GM03348 (cell line): ENCODE data around the gene TRAF1.

Source experiments
- DNase-seq: peaks from one replicate; pipeline ENCODE4 v3.0.0; 2012; ENCODE audit warnings: low spot score

Gene TRAF1

DNA sequence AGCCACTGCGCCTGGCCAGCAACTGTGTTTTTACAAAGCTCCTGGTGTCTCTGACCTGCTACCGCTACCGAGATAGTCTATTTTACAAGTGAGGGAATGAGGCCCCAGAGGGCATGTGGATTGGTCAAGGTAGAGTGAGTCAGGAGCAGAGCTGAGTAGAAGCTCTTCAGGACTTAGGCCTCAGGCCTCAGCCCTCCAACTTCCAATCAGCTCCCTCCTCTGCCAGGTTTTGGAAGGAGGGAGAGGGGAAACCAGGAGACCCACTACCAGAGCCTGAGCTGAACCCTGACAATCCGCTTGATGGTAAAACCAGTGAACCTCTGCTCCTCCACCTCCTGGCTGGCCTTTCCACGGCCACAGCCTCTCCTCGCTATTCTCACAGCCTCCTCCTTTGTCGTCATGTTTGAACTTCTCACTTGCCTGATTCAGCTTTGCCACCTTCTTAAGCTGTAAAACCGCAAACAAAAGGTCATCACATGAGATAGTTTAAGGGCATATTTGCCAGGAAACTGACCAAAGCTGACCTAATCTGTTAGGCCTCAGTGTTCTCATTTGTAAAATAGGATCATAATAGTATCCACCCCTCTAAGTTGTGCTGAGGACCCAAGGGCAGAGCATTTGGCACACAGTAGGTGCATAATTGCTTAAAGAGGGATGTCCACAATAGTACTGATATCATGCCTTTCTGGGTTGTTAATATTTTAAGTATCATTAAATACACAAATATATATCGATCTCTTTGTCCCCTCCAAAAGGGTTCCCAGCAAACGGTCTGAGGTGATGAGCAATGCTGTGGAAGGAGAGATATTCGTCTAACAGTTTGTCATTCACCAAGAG is 1.7 kb downstream of the TRAF1 start:
- DNase-seq = no peak

DNA sequence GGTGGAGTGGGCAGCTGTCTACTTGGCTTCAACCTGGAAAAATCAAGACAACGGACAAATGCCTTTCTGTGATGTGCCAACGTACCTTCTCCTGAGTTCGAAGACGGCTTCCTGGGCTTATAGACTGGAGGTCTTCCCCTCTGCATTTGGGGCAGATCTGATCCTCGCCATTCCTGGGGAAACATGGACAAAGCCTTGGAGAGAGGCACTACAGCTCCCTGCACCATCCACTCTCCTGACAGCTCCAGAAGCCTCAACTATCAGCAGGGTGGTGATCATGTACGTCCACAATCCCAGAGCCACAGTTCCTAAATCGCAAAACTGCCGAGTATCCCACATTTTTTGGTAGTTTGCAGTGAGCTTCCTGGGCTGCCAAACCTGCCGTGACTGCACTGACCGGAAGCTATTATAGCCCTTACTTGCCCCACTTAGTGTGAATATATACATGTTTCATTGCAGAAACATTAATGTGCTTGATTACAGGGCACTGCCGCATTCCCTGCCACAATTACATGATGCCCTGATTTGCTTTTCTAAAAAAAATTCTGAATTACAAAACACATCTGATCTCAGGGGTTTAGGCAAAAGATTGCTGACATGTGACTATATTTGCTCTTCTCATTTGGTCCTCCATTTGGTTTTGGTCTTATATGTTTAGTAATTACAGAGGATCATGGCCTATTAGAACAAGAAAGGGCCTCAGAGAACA is 2.8 kb downstream of the TRAF1 start:
- DNase-seq = no peak

DNA sequence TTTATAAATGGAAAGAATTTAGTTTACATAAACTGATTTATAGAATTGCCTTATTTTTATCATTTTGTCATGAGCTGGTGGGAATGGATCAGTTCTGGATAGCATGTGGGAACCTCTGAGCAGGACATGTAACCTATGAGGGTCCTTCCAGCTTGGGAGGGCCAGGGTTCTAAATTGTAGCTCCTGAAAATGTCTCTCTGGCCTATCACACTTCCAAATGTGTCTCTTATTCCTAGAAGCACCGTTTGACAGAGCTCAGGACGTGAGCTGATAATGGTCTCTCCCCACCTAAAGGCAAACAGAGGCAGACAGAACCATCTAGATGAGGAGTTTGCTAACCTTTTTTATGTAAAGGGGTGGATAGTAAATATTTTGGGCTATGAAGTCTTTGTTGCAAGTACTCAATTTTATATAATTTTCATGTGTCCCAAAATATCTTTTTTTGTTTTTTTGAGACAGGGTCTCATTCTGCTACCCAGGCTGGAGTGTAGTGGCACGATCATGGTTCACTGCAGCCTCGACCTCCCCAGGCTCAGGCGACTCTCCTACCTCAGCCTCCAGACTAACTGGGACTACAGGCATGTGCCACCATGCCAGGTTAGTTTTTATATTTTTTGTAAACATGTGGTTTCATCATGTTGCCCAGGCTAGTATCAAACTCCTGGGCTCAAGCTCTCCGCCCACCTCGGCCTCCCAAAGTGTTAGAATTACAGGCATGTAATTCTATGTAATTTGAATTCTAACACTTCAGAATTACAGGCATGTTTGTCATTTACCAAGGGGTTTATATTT is 4.0 kb downstream of the TRAF1 start:
- DNase-seq = no peak

DNA sequence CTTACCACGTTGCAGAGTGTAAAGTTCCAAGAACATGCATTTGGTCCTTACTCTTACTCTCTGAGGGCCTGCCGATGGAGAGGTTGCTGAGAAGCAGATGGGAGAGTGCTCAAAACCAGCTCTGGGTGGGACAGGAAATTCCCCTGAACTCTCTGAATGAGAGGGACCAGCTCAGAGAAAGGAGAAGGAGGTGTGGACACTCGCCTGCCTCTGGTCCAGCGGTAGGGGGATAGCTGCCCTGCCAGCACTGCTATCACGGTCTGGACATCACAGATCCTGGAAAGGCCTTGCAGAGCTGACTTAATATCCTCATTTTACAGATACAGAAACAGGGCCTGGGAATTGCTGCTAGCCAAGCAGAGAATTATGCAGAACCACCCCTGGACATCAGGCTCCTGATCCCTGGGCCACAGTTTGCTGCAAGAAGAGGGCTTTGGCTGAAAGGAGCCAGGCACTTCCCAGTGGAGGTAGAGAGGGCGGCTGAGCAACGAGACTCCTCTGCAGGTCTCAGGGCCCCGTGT is 4.9 kb downstream of the TRAF1 start:
- DNase-seq = no peak

DNA sequence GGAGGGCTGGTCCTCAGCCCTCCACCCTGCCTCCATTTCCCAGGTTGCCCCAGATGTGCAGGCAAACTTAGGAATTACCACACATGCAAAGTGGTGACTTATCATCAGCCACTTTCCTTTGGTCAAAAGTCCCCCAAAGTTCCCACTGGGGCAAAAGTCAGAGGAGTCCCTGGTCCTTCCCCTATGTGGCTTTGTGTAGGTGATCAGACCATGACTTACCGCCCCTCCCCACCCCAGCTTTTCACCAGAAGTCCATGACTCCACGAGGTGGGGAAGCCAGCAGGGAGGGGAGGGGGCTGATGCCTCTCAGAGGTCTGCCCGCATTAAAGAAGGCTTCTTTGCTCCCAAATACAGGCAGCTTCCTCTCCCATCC is 5.8 kb downstream of the TRAF1 start:
- DNase-seq = no peak

DNA sequence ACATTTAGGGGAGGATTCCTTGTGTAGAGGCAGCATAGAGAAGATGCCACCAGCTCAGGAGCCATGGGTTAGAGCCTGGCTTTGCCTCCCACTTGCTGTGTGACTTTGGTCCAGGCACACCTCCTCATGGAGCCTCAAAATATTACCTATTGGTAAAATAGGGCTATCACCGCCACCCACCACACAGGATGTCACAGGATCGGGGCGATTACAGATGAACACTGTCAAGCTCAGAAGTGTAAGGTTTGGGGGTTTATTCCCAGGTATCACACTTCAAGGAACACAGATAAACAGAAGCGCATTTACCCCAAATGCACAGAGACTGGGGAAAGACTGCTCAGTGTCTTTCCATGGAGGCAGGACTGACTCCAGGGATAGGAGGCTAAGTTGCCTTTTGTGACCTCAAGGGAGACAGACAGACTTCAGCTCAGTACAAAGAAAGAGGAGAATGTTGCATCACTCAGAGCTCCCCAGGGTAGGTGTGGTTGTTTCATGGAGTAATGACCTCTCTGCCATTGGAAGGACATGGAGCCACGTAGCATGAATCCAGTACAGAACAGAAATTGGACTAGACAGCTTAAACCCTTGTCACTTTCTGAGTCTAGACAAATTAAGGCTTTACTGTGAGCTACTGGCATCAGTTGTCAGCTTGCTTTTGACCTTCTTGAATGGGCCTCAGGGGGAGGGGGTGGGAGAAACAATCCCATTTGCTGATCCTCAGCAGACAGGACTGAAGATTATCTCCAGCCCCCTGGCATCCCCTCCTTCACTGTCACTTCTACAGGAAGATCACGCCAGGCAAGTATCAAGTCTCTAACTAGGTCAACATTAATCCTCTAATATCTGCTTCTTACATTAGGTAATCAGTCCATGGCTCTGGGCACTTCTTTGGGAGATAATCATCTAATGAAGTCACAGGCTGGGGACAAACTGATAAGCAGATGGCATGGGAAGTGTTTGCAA is 6.5 kb downstream of the TRAF1 start:
- DNase-seq = no peak

DNA sequence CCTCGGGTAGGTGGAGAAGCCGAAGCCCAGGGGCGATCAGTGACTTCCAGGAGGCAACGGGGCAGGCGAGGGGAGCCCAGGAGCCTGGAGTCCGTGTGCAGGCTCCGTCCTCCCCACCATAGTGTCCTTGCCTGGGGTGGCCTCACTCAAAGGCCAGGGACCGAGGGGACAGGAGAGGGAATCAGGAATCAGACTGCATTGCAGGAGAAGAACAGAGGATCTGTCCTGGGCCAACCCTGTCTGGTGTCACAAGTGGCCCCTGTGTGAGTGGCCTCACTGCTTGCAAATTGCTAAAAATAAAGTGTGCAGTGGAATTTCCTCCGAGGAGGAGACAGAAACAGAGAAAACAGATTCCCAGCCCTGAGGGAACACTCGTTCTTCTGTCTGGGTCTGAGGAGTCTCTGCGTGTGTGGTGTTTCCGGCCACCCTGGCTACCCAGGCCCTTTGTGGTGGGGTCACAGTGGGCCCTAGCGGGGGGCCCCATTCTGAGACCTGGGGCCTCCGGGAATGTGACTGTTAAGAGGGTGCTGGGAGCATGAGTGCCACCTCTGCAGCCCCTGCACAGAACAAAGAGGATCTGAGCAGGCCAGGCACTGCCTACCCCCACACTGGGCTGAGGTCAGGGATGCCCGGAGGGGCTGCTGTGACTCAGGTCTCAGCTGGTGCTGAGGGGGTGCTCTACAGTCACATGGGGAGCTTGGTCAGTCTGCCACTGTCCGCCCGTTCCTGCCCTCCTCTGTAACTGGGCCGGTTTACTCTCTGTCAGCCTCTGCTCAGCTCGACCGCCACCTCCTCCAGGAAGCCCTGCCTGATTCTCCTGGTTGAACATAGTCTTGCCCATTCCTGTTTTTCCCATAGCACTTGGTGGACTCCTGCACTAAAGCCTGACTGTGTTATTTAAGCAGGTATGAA is 7.4 kb downstream of the TRAF1 start:
- no peak for DNase-seq

DNA sequence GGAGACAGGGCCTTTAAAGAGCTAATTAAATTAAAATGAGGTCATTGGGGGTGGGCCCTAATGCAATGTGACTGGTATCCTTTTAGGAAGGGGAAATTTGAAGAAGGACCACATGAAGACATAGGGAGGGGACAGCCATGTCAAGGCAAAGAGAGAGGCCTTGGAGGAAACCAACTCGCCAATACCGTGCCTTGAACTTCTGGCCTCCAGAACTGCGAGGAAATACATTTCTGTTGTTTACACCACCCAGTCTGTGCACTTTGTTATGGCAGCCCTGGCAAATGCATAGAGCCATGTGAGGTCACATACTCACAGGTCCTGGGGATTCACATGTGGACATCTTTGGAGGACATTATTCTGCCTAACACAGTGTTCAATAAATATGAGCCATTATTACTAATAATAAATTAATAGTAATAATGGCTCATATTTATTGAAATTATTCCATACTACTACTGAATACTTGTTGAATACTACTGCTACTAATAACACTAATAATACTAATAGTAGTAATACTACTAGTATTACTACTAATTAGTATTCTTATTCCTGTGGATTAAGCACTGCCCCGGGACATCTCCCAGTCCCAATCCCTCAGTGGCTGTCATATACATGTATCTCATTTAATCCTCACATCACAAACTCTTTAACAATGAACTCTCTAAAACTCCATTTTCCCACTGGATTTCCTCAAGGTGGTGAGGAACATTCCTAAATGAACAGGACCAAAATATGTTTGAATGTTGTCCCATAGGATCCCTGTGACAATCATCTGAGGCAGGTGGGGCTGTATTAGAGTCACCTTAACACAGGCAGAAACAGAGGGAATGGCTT is 8.4 kb downstream of the TRAF1 start:
- DNase-seq = no peak

DNA sequence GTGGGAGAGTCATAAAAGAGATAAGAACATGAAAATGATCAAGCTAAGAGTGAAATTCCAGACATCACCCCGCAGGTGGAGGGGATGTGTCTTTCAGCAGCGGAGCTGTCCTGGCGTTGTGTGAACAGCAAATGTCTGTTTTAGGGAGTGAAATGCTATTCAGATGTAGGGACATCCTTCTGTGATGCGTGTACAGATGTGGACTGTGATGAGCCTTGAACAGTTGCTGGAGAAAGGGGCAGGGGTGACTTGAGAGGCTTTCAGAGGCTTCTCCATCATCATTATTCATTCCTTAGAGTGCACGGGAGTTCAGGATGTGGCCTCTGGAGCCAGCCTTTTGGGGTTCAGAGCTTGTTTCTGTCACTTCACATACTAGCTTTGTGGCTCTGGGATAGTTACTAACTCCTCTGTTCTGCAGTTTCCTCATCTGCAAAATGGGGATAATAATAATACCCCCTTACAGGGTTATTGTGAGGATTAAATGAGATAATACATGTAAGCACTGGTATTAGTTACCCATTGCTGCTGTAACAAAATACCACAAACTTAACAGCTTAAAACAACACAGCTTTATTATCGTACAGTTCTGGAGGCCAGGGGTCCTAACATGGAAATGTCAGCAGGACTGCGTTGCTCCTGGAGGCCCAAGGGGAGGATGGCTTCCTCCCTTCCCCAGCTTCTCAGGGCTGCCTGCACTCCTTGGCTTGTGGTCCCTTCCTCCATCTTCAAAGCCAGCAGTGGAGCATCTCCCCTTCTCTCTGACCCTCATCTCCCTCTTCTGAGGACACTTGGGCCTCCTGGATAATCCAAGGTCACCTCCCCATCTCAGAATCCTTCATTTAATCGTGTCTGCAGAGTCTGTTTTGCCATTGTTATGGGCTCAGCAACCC is 9.4 kb downstream of the TRAF1 start:
- DNase-seq = no peak

DNA sequence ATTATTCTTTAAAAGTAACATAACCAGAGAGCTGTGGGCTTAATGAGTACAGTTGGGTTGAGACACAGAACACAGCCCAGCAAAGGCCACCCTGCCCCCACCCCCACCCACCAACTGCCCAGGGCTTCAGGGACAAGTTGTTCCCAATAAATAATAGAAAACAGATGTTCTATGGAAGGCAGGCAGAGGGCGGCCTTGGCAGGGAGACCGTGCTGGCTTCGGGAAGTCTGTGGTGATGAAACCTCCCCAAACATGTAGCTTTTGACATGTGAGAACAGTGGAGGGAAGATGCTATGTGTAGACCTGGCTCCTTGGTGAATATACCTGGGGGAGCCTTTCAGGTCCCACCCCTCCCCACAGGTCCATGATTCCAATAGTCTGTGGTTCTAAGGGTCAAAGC is 10.0 kb downstream of the TRAF1 start:
- peak; percentile 82 for DNase-seq

DNA sequence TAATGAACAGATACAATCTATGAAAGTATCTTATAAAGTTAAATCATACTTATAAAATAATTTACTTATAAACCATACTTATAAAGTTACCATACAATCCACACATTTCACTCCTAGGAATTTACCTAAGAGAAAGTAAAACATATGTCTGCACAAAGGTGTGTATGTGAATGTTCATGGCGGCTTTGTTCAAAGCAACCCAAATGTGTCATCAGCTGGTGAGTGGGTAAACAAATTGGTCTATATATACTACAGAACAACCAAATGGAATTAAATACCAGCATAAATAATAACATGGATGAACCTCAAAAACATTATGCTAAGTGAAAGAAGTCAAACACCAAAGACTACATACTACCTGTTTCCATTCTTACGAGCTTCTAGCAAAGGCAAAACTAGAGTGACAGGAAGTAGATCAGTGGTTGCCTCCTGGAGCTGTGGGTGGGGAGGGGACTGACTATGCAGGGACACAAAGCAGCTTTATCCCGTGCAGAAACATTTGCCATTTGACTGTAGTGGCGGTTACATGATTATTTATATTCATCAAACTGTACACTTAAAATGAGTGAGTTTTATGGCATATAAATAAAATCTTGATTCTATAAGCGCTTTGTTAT is 10.6 kb downstream of the TRAF1 start:
- no peak for DNase-seq

DNA sequence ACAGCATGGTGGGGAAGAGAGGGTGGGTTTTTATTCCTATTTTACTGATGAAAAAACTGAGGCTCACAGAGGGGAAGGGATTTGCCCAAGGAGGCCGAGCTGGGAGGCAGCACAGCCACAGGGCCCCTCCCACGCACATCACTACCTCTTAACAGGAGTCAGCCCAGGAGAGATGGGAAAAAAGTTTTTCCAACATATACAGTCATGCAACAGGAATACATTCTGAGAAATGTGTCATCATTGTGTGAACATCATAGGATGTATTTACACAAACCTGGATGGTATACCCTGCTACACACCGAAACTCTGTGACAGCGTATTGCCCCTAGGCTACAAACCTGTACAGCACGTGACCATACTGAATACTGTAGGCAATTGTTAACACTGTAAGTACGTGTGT is 11.6 kb downstream of the TRAF1 start:
- no peak for DNase-seq

DNA sequence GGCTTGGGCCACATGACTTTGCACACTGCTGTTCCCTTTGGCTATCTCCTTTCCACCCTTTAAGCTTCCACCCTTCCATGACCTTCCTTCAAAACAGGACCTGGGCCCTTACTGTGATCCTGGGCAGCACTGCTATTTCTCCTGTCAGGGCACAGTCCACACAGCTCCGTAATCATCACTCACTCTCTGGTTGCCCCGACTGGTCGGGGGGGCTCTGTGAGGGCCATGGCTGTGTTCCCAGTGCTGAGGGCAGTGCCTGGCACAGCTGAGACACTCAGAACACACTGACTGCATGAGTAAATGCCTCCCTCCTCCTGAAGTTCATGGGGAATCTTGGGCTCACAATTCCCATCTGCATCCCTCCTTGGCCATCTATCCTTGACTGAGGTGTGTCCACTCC is 12.2 kb downstream of the TRAF1 start:
- no peak for DNase-seq

DNA sequence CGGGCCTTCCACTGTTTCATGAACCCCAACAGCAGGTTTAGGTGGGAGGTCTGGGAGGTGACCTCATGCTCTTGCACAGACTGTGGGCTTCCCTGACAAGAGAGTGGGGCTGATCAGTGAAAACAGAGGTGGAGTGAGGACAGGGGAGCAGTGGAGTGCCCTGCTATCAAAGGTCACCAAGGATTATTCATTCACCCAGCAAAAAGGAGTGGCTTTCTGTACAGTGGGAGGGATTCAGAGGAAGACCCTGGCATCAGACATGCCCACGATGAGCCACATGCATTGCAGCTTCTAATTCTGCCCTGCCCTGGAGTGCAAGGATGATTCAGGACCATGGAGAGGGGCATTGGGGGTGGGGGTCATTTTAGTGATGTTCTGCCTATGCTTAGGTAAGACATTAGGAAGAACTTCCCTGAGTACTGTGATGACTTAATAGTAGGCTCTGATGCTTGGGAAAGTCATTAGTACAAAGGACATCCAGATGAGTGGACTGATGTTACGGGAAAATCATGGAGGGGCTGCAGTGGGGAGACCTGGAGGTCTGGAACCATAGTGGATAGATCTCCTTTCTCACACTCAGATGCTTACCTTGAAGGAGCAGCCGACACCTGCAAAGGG is 12.8 kb downstream of the TRAF1 start:
- DNase-seq = no peak

DNA sequence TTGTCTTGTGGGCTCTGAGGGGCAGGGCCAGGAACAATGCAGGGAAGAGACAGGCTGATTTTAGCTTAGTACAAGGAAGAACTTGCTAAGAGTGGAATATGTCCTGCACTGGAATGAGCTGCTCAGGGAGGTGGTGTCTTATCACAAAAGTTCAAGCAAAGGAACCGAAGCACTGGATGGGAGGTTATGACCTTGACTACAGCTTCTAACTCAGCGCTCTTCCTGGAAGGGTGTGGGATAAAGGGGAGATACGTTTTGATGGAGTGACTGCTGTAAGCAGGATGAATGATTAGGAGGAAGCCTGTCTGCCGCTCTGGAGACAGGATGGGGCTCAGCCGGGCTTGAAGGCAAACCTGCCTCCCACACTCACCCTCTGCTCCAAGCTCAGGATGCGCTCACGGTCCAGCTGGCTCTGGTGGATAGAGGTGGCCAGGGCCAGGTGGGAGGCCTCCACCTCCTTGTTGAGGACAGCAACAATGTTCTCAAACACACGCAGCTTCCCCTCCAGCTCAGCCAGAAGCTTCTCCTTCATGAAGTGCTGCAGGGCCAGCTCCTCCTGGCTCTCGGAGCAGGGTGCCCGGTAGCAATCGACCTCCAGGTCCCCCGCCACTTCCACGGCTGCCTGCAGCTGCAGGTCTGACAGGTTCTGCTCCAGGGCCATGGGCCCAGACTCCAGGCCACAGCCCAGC is 13.5 kb downstream of the TRAF1 start:
- DNase-seq = no peak

DNA sequence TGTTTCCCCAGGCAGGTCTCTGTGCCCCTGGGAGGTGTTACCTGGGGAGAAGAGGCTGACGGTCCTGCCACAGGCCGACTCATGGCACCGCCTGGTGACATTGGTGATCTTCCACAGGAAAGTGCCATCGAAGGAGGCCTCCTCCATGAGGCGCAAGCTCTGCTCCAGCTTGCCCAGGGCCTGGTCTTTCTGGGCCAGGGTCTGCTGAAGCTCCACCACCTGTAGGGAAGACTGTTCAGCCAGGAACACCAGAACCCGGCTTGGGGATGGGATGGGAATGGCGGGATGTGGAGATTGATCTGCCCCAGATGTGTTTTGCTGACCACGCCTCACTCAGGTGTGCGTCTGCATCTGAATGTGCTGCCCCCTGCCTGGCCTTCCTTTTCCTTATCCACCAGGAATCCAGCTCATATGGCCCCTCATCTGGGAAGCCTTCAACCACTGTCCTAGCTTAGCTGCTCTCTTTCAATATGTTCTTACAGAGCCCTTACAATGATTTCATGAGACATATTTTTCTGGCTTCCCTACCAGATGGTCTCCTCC is 15.2 kb downstream of the TRAF1 start:
- no peak for DNase-seq

DNA sequence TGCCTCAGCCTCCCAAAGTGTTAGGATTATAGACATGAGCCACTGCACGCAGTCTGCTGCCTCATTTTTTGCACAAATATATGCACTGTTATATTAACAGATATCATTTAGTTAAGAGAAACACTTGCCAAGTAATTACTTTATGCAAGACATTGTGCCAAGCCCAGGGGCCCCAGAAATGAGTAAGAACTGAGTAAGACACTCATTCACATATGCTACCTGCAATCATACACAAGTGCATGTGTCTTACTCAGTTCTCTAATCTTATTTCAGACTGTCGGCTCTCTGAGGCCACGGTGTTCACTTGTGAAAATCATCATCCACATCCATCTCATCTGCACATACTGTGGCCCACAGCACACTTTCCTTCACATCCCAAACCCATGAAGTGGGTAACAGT is 16.0 kb downstream of the TRAF1 start:
- DNase-seq = no peak
